Body of pancreas (tissue), 4 donors: ENCODE data around the gene RNF13. TPM values are rescaled to one million over a fixed set of nuclear protein-coding genes. Genes with fewer than 3 reads are reported as not detected.

Experiments used
- ATAC-seq: fragments of 150-250 bp; one replicate; pipeline ENCODE4 v1.9.1; 2016
- DNase-seq, 4 donors: peaks; one replicate each; pipeline ENCODE4 v3.0.0-alpha.2; 2019
- H3K27ac ChIP-seq, 4 donors: fragments of 200-600 bp; sonication (generic); 1 replicate in 3 of 4; 2 replicates in 1 of 4; pipeline versions ENCODE4 v1.5.1 to v1.6.1; 2016 to 2019; ENCODE audit warnings: mild to moderate bottlenecking in 1 of 4, mixed read lengths in 1 of 4, moderate library complexity in 1 of 4
- H3K27me3 ChIP-seq, 2 donors: fragments of 200-600 bp; sonication (generic); one replicate each; pipeline ENCODE4 v1.6.0; 2016; ENCODE audit warnings: mild to moderate bottlenecking in 1 of 2
- H3K36me3 ChIP-seq, 2 donors: fragments of 200-600 bp; sonication (generic); replicated peaks in 1 of 2; 2 replicates each; pipeline ENCODE4 v1.5.1; 2016; ENCODE audit warnings: low read depth in 2 of 2; ENCODE audit not compliant: insufficient read depth in 1 of 2
- H3K4me1 ChIP-seq: fragments of 200-600 bp; sonication (generic); one replicate; pipeline ENCODE4 v1.6.0; 2016
- H3K4me3 ChIP-seq, 2 donors: fragments of 200-600 bp; sonication (generic); 1 replicate in 1 of 2; 2 replicates in 1 of 2; pipeline ENCODE4 v1.5.1; 2016 to 2019
- H3K9me3 ChIP-seq, 3 donors: fragments of 200-600 bp; sonication (generic); 1 replicate in 2 of 3; 2 replicates in 1 of 3; pipeline ENCODE4 v1.5.1; 2016
- POLR2A ChIP-seq, 3 donors: fragments of 450-650 bp; IDR thresholded peaks; one replicate each; pipeline ENCODE4 v1.6.1; 2016; ENCODE audit warnings: antibody characterized with exemption in 3 of 3, mild to moderate bottlenecking in 2 of 3
- WGBS, 2 donors: methylation state at CpG; one replicate each; pipeline ENCODE4 v1.1.5; 2017; 5-methylcytosine and 5-hydroxymethylcytosine counted together
- intact Hi-C: fragments of 100-400 bp; cut with DNase I; formaldehyde crosslinking; loops from one replicate; pipeline ENCODE4 v1.15.1; 2023
- total RNA-seq, 2 donors: library from RNA; depleted of rRNA; stranded (reverse); fragments of >200 nt; gene quantifications; one replicate each; pipeline ENCODE4 v1.1.0, GENCODE V29; 2016
- TF ChIP-seq, protein P1 (sequence below), 7 experiments: fragments of 450-650 bp in 4 of 7; fragments of 200-600 bp in 3 of 7; sonication (generic) in 3 of 7; IDR thresholded peaks; one replicate each; pipeline ENCODE4 v1.5.1; 2016 to 2019; ENCODE audit warnings: antibody characterized with exemption in 7 of 7

Gene RNF13
- total RNA-seq, 2 donors from 2014 or later, result 26.4 to 52.4 TPM

GRCh38 chr3:149917124-149917667 is 104.2 kb downstream of the RNF13 start:
- no peaks in the 10 kb centered on the region for H3K4me1 ChIP-seq
- H3K9me3 ChIP-seq, result no peaks in the 10 kb centered on the region
- no peak overlapping the region for H3K27ac ChIP-seq
- H3K27me3 ChIP-seq, result no peaks in the 10 kb centered on the region
- peaks cover 3 to 8% of the 10 kb centered on the region in 2 donors for H3K36me3 ChIP-seq
- no peak overlapping the region for H3K4me3 ChIP-seq
- no peak for TF ChIP-seq POLR2A (IDR thresholded peaks at IDR 0.05)
- TF ChIP-seq, protein P1, sequence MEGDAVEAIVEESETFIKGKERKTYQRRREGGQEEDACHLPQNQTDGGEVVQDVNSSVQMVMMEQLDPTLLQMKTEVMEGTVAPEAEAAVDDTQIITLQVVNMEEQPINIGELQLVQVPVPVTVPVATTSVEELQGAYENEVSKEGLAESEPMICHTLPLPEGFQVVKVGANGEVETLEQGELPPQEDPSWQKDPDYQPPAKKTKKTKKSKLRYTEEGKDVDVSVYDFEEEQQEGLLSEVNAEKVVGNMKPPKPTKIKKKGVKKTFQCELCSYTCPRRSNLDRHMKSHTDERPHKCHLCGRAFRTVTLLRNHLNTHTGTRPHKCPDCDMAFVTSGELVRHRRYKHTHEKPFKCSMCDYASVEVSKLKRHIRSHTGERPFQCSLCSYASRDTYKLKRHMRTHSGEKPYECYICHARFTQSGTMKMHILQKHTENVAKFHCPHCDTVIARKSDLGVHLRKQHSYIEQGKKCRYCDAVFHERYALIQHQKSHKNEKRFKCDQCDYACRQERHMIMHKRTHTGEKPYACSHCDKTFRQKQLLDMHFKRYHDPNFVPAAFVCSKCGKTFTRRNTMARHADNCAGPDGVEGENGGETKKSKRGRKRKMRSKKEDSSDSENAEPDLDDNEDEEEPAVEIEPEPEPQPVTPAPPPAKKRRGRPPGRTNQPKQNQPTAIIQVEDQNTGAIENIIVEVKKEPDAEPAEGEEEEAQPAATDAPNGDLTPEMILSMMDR (IDR thresholded peaks at IDR 0.05), result no peak
- DNase-seq (no peak), ATAC-seq (no peak)
- WGBS, 2 donors, result 83 to 86% methylated on average over 5 of the region's 5 CpGs
- intact Hi-C loops, result no loop called here

DNA sequence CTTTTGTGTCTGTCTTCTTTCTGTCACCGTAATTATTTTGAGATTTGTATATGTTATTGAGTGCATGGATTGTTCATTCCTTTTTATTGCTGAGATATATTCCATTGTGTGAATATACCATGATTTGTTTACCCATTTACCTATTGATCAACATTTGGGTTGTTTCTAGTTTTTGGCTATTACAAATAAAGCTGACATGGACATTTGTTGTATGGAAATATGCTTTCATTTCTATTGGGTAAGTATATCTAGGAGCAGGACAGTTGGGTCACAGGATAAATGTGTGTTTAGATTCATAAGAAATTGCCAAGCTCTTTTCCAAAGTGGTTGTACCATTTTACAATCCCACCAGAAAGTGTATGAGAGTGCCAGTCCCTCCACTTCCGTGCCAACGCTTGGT is 106.5 kb downstream of the RNF13 start:
- no peak for ATAC-seq

DNA sequence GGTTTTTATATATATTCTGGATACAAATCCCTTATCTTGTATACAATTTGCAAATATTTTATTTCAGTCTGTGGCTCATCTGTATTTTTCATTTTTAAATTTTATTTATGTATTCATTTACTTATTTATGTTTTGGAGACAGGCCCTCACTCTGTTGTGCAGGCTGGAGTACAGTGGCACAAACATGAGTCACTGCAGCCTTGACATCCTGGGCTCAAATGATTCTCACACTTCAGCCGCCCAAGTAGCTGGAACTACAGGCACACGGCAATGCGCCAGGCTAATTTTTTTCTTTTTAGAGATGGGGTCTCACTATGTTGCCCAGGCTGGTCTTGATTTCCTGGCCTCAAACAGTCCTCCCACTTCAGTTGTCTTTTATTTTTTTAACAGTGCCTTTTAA is 107.1 kb downstream of the RNF13 start:
- H3K27ac ChIP-seq, result no peak overlapping the region
- H3K27me3 ChIP-seq, result no peaks in the 10 kb centered on the region
- DNase-seq (no peak), ATAC-seq (no peak)
- no peaks in the 10 kb centered on the region for H3K4me1 ChIP-seq
- no peak for TF ChIP-seq POLR2A (IDR thresholded peaks at IDR 0.05)
- TF ChIP-seq, protein P1 (IDR thresholded peaks at IDR 0.05), result no peak
- 94 to 96% methylated on average over 3 of the region's 3 CpGs for WGBS, 2 donors
- intact Hi-C loops, result no loop called here
- H3K9me3 ChIP-seq, result no peaks in the 10 kb centered on the region
- H3K4me3 ChIP-seq, result no peak overlapping the region
- H3K36me3 ChIP-seq, result peaks cover 4 to 8% of the 10 kb centered on the region in 2 donors

More for the DNA sequence above, 106.5 kb downstream of the RNF13 start:
- no peak for TF ChIP-seq POLR2A (IDR thresholded peaks at IDR 0.05)
- TF ChIP-seq, protein P1 (IDR thresholded peaks at IDR 0.05), result no peak
- intact Hi-C loops, result no loop called here
- H3K9me3 ChIP-seq, result no peaks in the 10 kb centered on the region
- H3K36me3 ChIP-seq, result peaks cover 4 to 8% of the 10 kb centered on the region in 2 donors
- no peak overlapping the region for H3K27ac ChIP-seq
- DNase-seq, result no peak
- no peaks in the 10 kb centered on the region for H3K4me1 ChIP-seq
- H3K4me3 ChIP-seq, result no peak overlapping the region
- H3K27me3 ChIP-seq, result no peaks in the 10 kb centered on the region
- 95 to 100% methylated on average over 3 of the region's 3 CpGs for WGBS, 2 donors

DNA sequence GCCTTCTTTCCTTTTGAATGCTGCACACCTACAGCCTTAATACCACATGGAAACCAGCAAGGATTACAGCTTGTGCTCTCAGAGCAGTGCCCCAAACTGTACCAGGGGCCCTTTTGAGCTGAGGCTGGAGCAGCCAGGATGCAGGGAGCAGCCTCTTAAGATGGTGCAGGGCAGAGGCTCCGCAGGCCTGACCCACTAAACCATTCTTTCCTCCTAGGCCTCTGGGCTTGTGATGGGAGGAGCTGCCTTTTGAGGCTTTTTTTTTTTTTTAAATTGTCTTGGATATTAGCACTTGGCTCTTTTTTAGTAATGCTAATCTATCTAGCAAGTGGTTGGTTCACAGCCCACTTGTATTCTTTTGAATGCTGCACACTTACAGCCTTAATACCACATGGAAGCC is 120.0 kb downstream of the RNF13 start:
- Histone ChIP-seq H3K27me3 (no peaks in the 10 kb centered on the region), H3K36me3 (no peaks in the 10 kb centered on the region), H3K4me1 (peaks cover 5% of the 10 kb centered on the region), H3K9me3 (no peaks in the 10 kb centered on the region), H3K27ac (no peak overlapping the region), H3K4me3 (no peak overlapping the region)
- 100% methylated on average over 1 of the region's 1 CpG for WGBS, 2 donors
- DNase-seq, result no peak
- no peak for ATAC-seq
- intact Hi-C loops, result no loop called here
- TF ChIP-seq POLR2A (IDR thresholded peaks at IDR 0.05), result no peak
- TF ChIP-seq, protein P1 (IDR thresholded peaks at IDR 0.05), result no peak

GRCh38 chr3:149933858-149934257 is 120.8 kb downstream of the RNF13 start:
- DNase-seq, result no peak
- TF ChIP-seq, protein P1 (IDR thresholded peaks at IDR 0.05), result no peak
- TF ChIP-seq POLR2A (IDR thresholded peaks at IDR 0.05), result no peak
- intact Hi-C loops, result no loop called here
- Histone ChIP-seq H3K9me3 (no peaks in the 10 kb centered on the region), H3K4me1 (peaks cover 5% of the 10 kb centered on the region), H3K27ac (no peak overlapping the region), H3K4me3 (no peak overlapping the region), H3K36me3 (no peaks in the 10 kb centered on the region), H3K27me3 (no peaks in the 10 kb centered on the region)
- no peak for ATAC-seq
